GM12872 (cell line): ENCODE data around the gene ARL4A.

Experiments used
- TF ChIP-seq, protein P1 (sequence below): IDR thresholded peaks from 3 replicates; pipeline ENCODE4 v1.5.1; 2011; ENCODE audit warnings: low read depth, mild to moderate bottlenecking, low read length, moderate library complexity; ENCODE audit not compliant: insufficient read depth

Gene ARL4A

DNA sequence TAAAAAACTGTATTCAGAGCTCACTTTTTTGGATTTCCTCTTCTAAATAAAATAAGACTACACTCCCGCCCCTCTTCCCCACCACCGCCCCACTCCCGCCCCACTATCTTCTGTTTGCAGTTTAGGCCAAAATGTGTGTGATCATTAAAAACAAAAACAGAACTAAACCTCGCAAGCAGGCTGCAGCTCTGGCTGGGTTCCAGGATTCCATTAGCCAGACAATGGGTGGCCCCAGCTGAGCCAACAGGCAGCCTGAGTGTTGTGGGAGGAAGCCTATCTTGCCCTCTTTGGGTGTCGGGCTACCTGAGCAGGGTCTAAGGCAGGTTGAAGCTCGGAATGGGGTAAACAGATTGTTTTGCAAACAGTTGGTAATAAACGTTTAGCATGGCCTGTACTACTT is 41.7 kb downstream of the ARL4A start:
- TF ChIP-seq, protein P1, sequence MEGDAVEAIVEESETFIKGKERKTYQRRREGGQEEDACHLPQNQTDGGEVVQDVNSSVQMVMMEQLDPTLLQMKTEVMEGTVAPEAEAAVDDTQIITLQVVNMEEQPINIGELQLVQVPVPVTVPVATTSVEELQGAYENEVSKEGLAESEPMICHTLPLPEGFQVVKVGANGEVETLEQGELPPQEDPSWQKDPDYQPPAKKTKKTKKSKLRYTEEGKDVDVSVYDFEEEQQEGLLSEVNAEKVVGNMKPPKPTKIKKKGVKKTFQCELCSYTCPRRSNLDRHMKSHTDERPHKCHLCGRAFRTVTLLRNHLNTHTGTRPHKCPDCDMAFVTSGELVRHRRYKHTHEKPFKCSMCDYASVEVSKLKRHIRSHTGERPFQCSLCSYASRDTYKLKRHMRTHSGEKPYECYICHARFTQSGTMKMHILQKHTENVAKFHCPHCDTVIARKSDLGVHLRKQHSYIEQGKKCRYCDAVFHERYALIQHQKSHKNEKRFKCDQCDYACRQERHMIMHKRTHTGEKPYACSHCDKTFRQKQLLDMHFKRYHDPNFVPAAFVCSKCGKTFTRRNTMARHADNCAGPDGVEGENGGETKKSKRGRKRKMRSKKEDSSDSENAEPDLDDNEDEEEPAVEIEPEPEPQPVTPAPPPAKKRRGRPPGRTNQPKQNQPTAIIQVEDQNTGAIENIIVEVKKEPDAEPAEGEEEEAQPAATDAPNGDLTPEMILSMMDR, result no peak

GRCh38 chr7:12730523-12730922 is 43.1 kb downstream of the ARL4A start:
- TF ChIP-seq, protein P1, result no peak

- TF ChIP-seq, protein P1, result no peak
These were observed 43.8 kb downstream of the ARL4A start for GRCh38 chr7:12731214-12731656.

DNA sequence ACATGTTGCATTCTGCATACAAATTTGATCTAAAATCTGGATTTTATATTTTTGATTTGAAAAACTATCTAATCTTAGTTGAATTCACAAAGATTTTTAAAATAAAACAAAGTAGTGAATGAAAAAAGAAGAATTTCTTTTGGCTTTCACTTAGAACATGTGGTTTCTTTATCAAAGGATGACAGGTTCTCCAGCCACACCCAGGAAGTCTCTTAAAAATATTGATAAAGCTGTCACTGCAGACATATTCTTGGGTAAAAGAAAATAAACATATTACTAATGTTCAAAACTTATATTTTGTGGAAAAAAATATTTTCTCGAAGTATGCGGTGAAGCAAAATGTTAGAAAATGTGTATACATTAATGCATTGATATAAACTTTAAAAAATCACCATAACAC is 44.3 kb downstream of the ARL4A start:
- TF ChIP-seq, protein P1, result no peak

- TF ChIP-seq, protein P1, result no peak
These were observed 45.0 kb downstream of the ARL4A start for GRCh38 chr7:12732428-12732827.

GRCh38 chr7:12735923-12736322 is 48.5 kb downstream of the ARL4A start:
- TF ChIP-seq, protein P1, result no peak

DNA sequence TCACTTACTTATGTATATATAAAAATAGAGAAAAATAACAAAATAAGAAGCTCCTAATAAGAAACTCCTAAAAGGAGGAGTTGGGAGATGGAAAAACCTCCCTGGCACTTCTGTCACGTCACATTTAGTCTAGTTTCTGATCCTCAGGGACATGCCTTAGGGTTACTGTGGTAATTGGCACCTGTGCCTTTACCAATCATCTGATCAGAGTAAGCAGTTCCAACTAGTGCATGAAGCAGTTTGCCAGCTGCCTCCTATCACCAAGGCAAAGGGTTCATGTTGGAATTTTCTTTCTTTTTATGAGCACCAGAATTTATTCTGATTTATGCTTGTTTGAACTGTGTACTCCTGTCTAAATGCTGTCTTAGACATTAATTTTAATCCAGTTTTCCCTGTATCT is 49.9 kb downstream of the ARL4A start:
- TF ChIP-seq, protein P1, result no peak

DNA sequence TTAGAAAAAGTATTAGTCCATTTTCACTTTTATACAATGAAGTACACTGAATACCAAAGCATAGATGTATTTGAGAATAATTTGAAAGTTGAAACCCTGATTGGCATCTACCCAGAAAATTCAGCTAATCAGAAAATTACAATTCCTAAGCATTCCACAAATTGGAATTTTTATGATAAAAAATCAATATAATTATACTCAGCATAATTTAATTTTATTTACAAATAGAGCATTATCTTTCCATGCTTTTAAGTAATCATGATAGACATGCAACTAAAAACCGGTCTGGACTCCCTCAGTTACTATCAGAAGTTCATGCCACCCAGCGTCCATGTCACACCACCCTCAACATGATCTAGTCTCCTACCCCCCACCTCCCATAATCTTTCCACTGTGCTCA is 50.4 kb downstream of the ARL4A start:
- TF ChIP-seq, protein P1, result no peak
